ENCODE measurements around the gene DMAC2L. TPM values are rescaled to one million over a fixed set of nuclear protein-coding genes. Genes with fewer than 3 reads are reported as not detected.
A peak's percentile ranks its signal among the peaks of the same experiment; 100 is the strongest.
"Not testable (repeated sequence)": the region's sequence is repeated elsewhere in the genome, so short reads cannot be mapped to it uniquely, and the experiment has no call there.

Gene DMAC2L
- total RNA-seq, 1 donor from 2014 or later = 13.5 TPM

DNA sequence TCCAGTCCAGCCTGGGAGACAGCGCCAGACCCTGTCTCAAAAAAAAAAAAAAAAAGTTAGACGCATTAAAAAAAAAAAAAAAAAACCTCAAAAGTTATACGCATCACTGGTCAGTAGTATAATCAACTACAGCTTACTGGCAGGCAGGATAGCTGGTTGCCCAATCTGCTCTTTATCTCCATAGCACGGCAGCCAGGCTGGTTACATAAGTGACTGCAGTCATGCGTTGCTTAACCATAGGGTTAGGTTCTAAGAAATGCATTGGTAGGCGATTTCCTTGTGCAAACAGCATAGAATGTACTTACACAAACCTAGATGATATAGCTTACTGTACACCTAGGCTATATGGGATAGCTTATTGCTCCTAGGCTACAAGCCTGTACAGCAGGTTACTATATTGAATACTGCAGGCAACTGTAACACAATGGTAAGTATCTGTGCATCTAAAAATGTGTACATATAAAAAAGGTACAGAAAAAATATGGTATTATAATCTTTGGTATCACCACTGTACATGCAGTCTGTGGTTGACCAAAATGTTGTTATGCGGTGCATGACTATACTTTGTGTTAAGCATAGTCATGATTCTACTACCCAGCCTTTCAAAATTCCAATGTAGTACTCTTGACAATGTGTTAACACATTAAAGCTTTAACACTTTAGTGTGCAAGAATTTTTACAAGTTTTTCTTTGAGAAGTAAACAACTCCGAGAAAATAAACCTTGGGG, 8.2 kb upstream of the DMAC2L start:
- intact Hi-C loops (cut with DNase I) = no loop called here
- H3K4me1 ChIP-seq = no peaks in the 10 kb centered on the region
- H3K36me3 ChIP-seq = no peaks in the 10 kb centered on the region
- no peaks in the 10 kb centered on the region for H3K27me3 ChIP-seq
- TF ChIP-seq, protein P1, sequence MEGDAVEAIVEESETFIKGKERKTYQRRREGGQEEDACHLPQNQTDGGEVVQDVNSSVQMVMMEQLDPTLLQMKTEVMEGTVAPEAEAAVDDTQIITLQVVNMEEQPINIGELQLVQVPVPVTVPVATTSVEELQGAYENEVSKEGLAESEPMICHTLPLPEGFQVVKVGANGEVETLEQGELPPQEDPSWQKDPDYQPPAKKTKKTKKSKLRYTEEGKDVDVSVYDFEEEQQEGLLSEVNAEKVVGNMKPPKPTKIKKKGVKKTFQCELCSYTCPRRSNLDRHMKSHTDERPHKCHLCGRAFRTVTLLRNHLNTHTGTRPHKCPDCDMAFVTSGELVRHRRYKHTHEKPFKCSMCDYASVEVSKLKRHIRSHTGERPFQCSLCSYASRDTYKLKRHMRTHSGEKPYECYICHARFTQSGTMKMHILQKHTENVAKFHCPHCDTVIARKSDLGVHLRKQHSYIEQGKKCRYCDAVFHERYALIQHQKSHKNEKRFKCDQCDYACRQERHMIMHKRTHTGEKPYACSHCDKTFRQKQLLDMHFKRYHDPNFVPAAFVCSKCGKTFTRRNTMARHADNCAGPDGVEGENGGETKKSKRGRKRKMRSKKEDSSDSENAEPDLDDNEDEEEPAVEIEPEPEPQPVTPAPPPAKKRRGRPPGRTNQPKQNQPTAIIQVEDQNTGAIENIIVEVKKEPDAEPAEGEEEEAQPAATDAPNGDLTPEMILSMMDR (IDR thresholded peaks at IDR 0.05) = no peak
- H3K27ac ChIP-seq = no peak overlapping the region
- no peaks in the 10 kb centered on the region for H3K9me3 ChIP-seq
- no peak overlapping the region for H3K4me3 ChIP-seq
- DNase-seq (ENCODE audit: low spot score in 2 of 2) = no peak

DNA sequence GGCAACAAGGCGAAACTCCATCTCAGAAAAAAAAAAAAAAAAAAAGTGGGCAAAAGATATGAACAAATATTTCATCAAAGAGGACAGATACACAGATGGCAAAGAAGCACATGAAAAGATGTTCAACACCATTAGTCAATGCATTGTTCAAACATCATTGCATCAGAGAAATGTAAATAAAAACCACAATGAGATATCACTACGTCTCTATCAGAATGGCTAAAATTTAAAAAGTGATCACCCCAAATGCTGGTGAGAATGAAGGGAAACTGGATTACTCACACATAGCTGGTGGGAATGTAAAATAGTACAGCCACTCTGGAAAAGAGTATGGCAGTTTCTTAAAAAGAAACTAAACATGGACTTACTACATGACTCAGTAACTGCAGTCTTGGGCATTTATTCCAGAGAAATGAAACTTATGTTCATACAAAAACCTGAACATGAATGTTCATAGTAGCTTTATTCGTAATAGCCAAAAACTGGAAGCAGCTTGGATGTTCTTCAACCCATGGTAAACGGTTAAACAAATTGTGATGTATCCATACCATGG, 3.7 kb upstream of the DMAC2L start:
- Histone ChIP-seq H3K9me3 (no peaks in the 10 kb centered on the region), H3K27ac (no peak overlapping the region), H3K36me3 (no peaks in the 10 kb centered on the region), H3K4me3 (no peak overlapping the region), H3K4me1 (peaks cover 0 to 8% of the 10 kb centered on the region in 2 donors), H3K27me3 (no peaks in the 10 kb centered on the region)
- intact Hi-C loops (cut with DNase I) = no loop called here
- TF ChIP-seq, protein P1 (IDR thresholded peaks at IDR 0.05) = no peak
- no peak for DNase-seq (ENCODE audit: low spot score in 2 of 2)

DNA sequence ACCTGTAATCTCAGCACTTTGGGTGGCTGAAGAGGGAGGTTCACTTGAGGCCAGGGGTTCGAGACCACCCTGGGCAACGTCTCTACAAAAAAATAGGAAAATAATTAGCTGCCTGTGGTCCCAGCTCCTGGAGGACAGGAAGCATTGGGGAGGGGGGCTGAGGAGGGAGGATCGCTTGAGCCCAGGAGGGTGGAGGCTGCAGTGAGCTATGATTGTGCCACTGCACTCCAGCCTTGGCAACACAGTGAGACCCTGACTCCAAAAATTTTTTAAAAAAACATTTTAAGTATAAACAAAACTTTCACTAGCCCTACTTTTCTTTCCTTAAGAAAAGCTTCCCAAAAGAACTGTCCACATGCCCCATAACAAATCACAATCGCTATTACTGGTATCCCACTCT, 1.7 kb upstream of the DMAC2L start:
- H3K4me1 ChIP-seq = peaks cover 0 to 8% of the 10 kb centered on the region in 2 donors
- H3K36me3 ChIP-seq = no peaks in the 10 kb centered on the region
- TF ChIP-seq, protein P1 (IDR thresholded peaks at IDR 0.05) = no peak
- no peak overlapping the region for H3K27ac ChIP-seq
- no peak overlapping the region for H3K4me3 ChIP-seq
- intact Hi-C loops (cut with DNase I) = loop anchor here (10.0 kb wide), 2 partner anchors 354 to 446 kb away; partner anchors contain the start of gene SAV1
- no peak for DNase-seq (ENCODE audit: low spot score in 2 of 2)
- H3K9me3 ChIP-seq = no peaks in the 10 kb centered on the region
- H3K27me3 ChIP-seq = no peaks in the 10 kb centered on the region

DNA sequence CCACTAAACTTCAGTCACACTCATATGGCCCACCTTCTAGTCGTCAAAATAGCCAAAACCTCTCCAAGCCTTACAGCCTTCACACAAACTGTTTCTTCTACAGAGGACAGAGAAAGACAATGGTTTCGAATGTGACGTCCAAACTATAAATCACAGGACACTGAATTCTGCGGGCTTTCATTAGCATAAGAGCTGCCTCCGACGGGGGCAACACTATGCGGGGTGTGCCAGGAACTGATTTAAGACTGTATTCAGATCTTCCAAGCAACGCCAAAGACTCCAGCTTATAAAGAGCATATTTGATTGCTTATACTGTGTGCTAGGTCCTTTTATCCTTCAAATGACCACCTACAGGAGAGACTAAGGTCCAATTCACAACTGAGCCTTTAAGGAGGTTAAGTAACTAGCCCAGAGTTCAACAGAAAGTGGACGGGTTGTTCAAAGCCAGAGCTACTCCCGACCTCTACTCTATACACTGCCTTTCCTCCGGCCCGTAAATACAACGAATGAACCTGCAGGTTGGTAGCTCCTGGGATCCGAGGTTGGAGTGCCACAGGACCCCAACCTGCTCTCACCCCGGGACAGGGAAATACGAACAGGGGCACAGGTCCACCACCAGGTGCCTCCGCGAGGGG, 670 bp upstream of the DMAC2L start:
- H3K27me3 ChIP-seq = no peaks in the 10 kb centered on the region
- intact Hi-C loops (cut with DNase I) = loop anchor here (10.0 kb wide), 2 partner anchors 353 to 447 kb away; partner anchors contain the start of gene SAV1
- TF ChIP-seq, protein P1 (IDR thresholded peaks at IDR 0.05) = peak; percentile 26 to 55 (median 42)
- DNase-seq (ENCODE audit: low spot score in 2 of 2) = no peak
- peak overlapping the region; percentile 67 to 90 for H3K4me3 ChIP-seq
- H3K4me1 ChIP-seq = peaks cover 0 to 8% of the 10 kb centered on the region in 2 donors
- no peaks in the 10 kb centered on the region for H3K9me3 ChIP-seq
- no peaks in the 10 kb centered on the region for H3K36me3 ChIP-seq
- H3K27ac ChIP-seq = peak overlapping the region; percentile 89 to 92

DNA sequence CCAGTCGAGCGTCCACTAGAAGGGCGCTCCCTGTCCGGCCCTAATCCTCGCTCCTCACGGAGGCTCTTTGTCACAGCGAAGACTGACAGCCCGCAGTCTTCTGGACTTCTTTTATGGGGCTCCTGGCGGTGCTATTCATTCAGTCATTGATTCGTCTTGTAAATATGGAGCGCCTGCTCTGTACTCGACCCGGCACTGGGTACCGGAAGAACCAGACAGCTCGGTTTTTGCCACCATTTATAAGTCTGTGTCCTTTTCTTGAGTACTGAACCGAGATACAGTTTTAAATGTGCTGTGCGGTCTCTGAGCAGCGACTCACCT, 570 bp downstream of the DMAC2L start:
- no peaks in the 10 kb centered on the region for H3K9me3 ChIP-seq
- peaks cover 0 to 8% of the 10 kb centered on the region in 2 donors for H3K4me1 ChIP-seq
- TF ChIP-seq, protein P1 (IDR thresholded peaks at IDR 0.05) = no peak
- peak overlapping the region; percentile 67 to 90 for H3K4me3 ChIP-seq
- no peaks in the 10 kb centered on the region for H3K27me3 ChIP-seq
- peak overlapping the region; percentile 89 to 92 for H3K27ac ChIP-seq
- no peaks in the 10 kb centered on the region for H3K36me3 ChIP-seq
- intact Hi-C loops (cut with DNase I) = loop anchor here (1.0 to 10.0 kb wide), 5 partner anchors 9 to 448 kb away; partner anchors contain the start of genes MAP4K5, SAV1 and SOS2
- no peak for DNase-seq (ENCODE audit: low spot score in 2 of 2)

DNA sequence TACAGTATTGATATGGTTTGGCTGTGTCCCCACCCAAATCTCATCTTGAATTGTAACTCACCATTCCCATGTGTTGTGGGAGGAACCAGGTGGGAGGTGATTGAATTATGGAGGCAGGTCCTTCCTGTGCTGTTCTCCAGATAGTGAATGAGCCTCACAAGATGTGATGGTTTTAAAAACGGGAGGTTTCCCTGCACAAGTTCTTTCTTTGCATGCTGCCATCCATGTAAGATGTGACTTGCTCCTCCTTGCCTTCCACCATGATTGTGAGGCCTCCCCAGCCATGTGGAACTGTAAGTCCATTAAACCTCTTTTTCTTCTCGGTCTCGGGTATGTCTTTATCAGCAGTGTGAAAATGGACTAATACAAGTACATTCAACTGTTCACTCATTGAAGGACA, 2.0 kb downstream of the DMAC2L start:
- not testable (repeated sequence) for H3K27ac ChIP-seq, H3K27me3 ChIP-seq

More for the DNA sequence above, 2.0 kb downstream of the DMAC2L start:
- H3K4me1 ChIP-seq; DNase-seq (ENCODE audit: low spot score in 2 of 2); H3K4me3 ChIP-seq; H3K36me3 ChIP-seq; H3K9me3 ChIP-seq: not testable (repeated sequence)
- intact Hi-C loops (cut with DNase I) = loop anchor here (10.0 kb wide), 2 partner anchors 351 to 449 kb away; partner anchors contain the start of gene SAV1
